RWPE2 (cell line): ENCODE results near the gene COPS8.

Experiments used
- ATAC-seq: fragments of 200-7000 bp; cut with Tn5 transposase; 3 replicates; pipeline ENCODE4 v1.9.1; 2021; ENCODE audit warnings: low read depth
- DNase-seq: peaks from one replicate; pipeline ENCODE4 v3.0.0-alpha.2; 2020; ENCODE audit warnings: low spot score
- H3K27ac ChIP-seq: fragments of 450-650 bp; 2 replicates; pipeline ENCODE4 v1.5.1; 2017; ENCODE audit warnings: mild to moderate bottlenecking; ENCODE audit not compliant: poor library complexity, severe bottlenecking
- H3K27me3 ChIP-seq: fragments of 250-450 bp; sonication (Bioruptor Pico); 2 replicates; pipeline ENCODE4 v1.5.1; 2021; ENCODE audit warnings: mild to moderate bottlenecking, moderate library complexity; ENCODE audit not compliant: insufficient read depth, poor library complexity, severe bottlenecking
- H3K36me3 ChIP-seq: fragments of 250-450 bp; sonication (Bioruptor Pico); 2 replicates; pipeline ENCODE4 v1.5.1; 2020; ENCODE audit warnings: low read depth, mild to moderate bottlenecking, moderate library complexity
- H3K4me1 ChIP-seq: fragments of 250-450 bp; sonication (Bioruptor Pico); 2 replicates; pipeline ENCODE4 v1.5.1; 2021; ENCODE audit warnings: mild to moderate bottlenecking, moderate library complexity; ENCODE audit not compliant: insufficient read depth, poor library complexity, severe bottlenecking
- H3K4me3 ChIP-seq: fragments of 250-450 bp; sonication (Bioruptor Pico); 2 replicates; pipeline ENCODE4 v1.5.1; 2021; ENCODE audit warnings: mild to moderate bottlenecking, moderate library complexity; ENCODE audit not compliant: severe bottlenecking
- H3K9me3 ChIP-seq: fragments of 250-450 bp; sonication (Bioruptor Pico); 2 replicates; pipeline ENCODE4 v1.5.1; 2021; ENCODE audit warnings: mild to moderate bottlenecking, moderate library complexity; ENCODE audit not compliant: severe bottlenecking
- CTCF ChIP-seq: fragments of 450-650 bp; IDR thresholded peaks from one replicate; pipeline ENCODE4 v1.5.1; 2017; ENCODE audit warnings: mild to moderate bottlenecking, moderate library complexity; ENCODE audit not compliant: poor library complexity, severe bottlenecking

COPS8 gene

DNA sequence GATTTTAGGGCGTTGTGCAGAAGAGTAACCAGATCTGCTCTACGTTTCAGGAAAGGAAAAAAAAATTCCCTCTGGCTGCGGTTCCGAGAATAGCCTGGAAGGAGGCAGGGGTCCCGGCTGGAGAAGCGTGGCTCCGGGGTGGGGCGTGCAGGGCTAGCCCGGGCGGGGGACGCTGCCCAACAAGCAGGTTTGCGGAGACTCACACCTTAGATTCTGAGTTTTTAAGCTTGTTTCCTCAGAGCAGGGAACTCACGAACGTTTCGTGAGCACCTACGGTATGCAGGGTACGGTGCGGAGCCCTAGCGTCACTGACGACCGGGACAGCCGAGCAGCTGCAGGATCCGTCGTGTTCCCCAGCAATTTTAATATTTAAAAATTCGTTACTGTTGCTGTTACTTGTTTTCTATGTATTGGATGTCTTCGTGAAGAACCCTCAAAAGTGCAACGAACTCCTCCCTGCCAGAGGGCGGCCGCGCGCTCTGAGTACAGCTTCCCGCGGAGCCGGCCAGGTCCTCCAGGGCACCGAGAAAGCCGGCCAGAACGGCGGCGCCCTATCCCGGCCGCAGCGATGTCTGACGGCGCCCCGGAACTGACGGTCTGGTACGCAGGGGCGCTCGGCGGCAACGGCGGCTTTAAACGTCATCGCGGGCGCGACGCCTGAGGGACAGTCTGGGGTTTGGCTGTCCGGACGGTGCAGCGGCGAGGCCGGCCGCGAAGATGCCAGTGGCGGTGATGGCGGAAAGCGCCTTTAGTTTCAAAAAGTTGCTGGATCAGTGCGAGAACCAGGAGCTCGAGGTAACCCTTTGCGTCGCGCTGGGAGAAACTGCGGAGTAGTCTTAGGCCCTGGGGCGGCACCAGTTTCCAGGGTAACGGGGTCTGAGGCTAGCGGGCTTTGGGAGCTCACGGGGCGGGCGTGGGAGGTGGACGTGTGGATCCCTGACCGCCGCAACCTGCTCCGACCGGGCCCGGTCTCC is at the start of gene COPS8:
Gene COPS8, plus strand, starts transcription at position 642 of the 974 bp plus-strand sequence. Its CDS starts 76 bp downstream, at position 718.
- TF ChIP-seq CTCF, result peak; percentile 44
- H3K36me3 ChIP-seq, result peaks cover 40% of the 10 kb centered on the region
- H3K27me3 ChIP-seq, result no peaks in the 10 kb centered on the region
- peak; percentile 92 for DNase-seq
- peak within 1 kb of the TSS; percentile 71 for H3K4me3 ChIP-seq
- peak within 1 kb of the TSS; percentile 68 for H3K27ac ChIP-seq
- H3K4me1 ChIP-seq, result peaks cover 31% of the 10 kb centered on the region
- no peaks in the 10 kb centered on the region for H3K9me3 ChIP-seq
- ATAC-seq, result peak; percentile 99

- TF ChIP-seq CTCF, result no peak
- Histone ChIP-seq H3K36me3 (no peaks in the 10 kb centered on the region), H3K27me3 (no peaks in the 10 kb centered on the region), H3K9me3 (no peaks in the 10 kb centered on the region), H3K27ac (no peak overlapping the region), H3K4me3 (no peak overlapping the region), H3K4me1 (no peaks in the 10 kb centered on the region)
- ATAC-seq, result no peak
- no peak for DNase-seq
Observed at GRCh38 chr2:237039301-237040031, 46.2 kb upstream of the COPS8 start.

- Histone ChIP-seq H3K27ac (no peak overlapping the region), H3K27me3 (no peaks in the 10 kb centered on the region), H3K36me3 (no peaks in the 10 kb centered on the region), H3K4me1 (no peaks in the 10 kb centered on the region), H3K9me3 (no peaks in the 10 kb centered on the region), H3K4me3 (no peak overlapping the region)
- TF ChIP-seq CTCF, result no peak
- DNase-seq (no peak), ATAC-seq (no peak)
Observed at GRCh38 chr2:237041231-237041630, 44.5 kb upstream of the COPS8 start.

- H3K36me3 ChIP-seq, result no peaks in the 10 kb centered on the region
- no peak for TF ChIP-seq CTCF
- H3K27me3 ChIP-seq, result no peaks in the 10 kb centered on the region
- ATAC-seq, result no peak
- DNase-seq, result no peak
- no peaks in the 10 kb centered on the region for H3K4me1 ChIP-seq
- no peak overlapping the region for H3K4me3 ChIP-seq
- H3K27ac ChIP-seq, result no peak overlapping the region
- no peaks in the 10 kb centered on the region for H3K9me3 ChIP-seq
Observed at GRCh38 chr2:237042101-237042500, 43.6 kb upstream of the COPS8 start.
